ENCODE results near the gene KIF23. TPM values are rescaled to one million over a fixed set of nuclear protein-coding genes. Genes with fewer than 3 reads are reported as not detected.

Gene KIF23
- total RNA-seq, result 59.4 and 83.5 TPM in 2 replicates

DNA sequence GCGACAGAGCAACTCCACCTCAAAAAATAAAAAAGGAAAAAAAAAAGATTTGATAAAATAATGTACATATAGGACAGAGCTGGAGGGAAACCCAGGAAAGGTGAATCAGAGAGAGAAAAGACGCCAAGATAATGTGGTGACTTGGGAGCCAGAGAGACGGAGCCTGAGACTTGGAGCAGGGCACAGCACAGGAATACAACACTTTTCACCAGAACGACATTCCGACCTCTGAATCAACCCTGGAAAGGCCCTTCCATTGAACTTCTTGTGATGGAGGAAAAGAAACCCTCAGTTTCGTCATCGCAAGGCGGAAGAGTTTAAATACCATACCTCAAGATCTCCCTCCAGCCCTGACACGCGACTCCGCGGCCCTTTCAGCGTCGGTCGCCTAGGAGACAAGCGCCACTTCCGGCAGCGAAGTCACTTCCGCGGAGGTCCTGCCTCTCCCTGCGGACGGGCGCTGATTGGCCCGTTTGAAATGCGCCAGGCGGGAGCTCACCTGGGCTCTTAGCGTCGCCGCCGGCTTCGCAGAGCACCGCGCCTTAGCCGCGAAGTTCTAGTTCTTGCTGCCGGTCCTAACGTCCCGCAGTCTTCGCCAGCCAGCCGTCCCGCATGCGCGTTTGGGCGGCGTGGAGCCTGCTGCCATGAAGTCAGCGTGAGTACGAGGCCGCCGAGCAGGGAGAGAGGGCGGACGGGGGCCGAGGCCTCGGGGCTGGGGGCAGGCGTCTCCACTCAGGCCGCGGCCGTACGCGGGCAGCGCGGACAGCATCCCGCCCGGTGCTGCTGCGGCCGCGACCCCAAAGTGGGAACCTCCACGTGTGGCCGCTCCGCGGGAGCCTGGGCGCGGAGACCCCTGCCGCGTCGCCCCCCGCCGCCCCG lies at the start of gene KIF23:
TSS of gene KIF23 (plus strand) at position 528 of the 879 bp plus-strand sequence. CDS start at position 645, 117 bp downstream.

GRCh38 chr15:69452692-69453521 lies 38.8 kb downstream of the KIF23 start, which contains the start of gene RPLP1:
TSS of gene RPLP1 (plus strand) at chr15:69452818. CDS start at chr15:69452949, 131 bp downstream.

Small RNAs within 50 kb of the gene (small RNA-seq; reads per million reads assigned to genes)
- gene RF00012, result not detected

Other genes starting within 250 kb of the KIF23 start
- gene PAQR5, start 115.4 kb upstream of the KIF23 start, total RNA-seq, result 0.14 TPM in 1 of 2 replicates, not detected in the other
- gene RPLP1, start 38.5 kb downstream of the KIF23 start, total RNA-seq, result 116 and 123 TPM in 2 replicates